Liver (tissue), 3 donors: ENCODE data around the gene MEGF6.

ENCODE experiments used
- ATF3 ChIP-seq: IDR thresholded peaks from 2 replicates; pipeline ENCODE4 v1.6.1; 2016; ENCODE audit warnings: antibody characterized with exemption
- CTCF ChIP-seq: fragments of 150-350 bp; IDR thresholded peaks from 2 replicates; pipeline ENCODE4 v1.5.1; 2017; ENCODE audit warnings: improper control_type of control experiment, low read depth, low read length; ENCODE audit not compliant: missing input control
- EGR1 ChIP-seq, 2 donors: IDR thresholded peaks; 2 replicates each; pipeline ENCODE4 v1.6.1; 2016 to 2018; ENCODE audit warnings: antibody characterized with exemption in 2 of 2, low read depth in 2 of 2
- FOXA1 ChIP-seq: IDR thresholded peaks from 2 replicates; pipeline ENCODE4 v1.6.1; 2016; ENCODE audit warnings: antibody characterized with exemption
- HNF4A ChIP-seq, 2 donors: conservative IDR thresholded peaks; 2 replicates each; pipeline ENCODE4 v1.6.1; 2016; ENCODE audit warnings: antibody characterized with exemption in 2 of 2, mild to moderate bottlenecking in 2 of 2
- HNF4G ChIP-seq: IDR thresholded peaks from 2 replicates; pipeline ENCODE4 v1.6.1; 2016; ENCODE audit warnings: antibody characterized with exemption
- JUND ChIP-seq, 2 donors: IDR thresholded peaks; 2 replicates each; pipeline ENCODE4 v1.6.1; 2016; ENCODE audit warnings: antibody characterized with exemption in 2 of 2
- MAX ChIP-seq: IDR thresholded peaks from 2 replicates; pipeline ENCODE4 v1.6.1; 2016; ENCODE audit warnings: antibody characterized with exemption
- RAD21 ChIP-seq, 2 donors: IDR thresholded peaks; 2 replicates each; pipeline ENCODE4 v1.6.1; 2016; ENCODE audit warnings: antibody characterized with exemption in 2 of 2, mild to moderate bottlenecking in 2 of 2
- REST ChIP-seq: IDR thresholded peaks from 2 replicates; pipeline ENCODE4 v1.6.1; 2016; ENCODE audit warnings: antibody characterized with exemption, mild to moderate bottlenecking
- SP1 ChIP-seq: IDR thresholded peaks from 2 replicates; pipeline ENCODE4 v1.6.1; 2018; ENCODE audit warnings: antibody characterized with exemption, mild to moderate bottlenecking
- TAF1 ChIP-seq: conservative IDR thresholded peaks from 2 replicates; pipeline ENCODE4 v1.6.1; 2016; ENCODE audit warnings: antibody characterized with exemption, mild to moderate bottlenecking
- YY1 ChIP-seq: IDR thresholded peaks from 2 replicates; pipeline ENCODE4 v1.6.1; 2016; ENCODE audit warnings: antibody characterized with exemption, mild to moderate bottlenecking
- ZBTB33 ChIP-seq: IDR thresholded peaks from 2 replicates; pipeline ENCODE4 v1.6.1; 2016; ENCODE audit warnings: antibody characterized with exemption
- donor health status: healthy.
- donor health status: healthy.

GRCh38 chr1:3646596-3646995, 35.3 kb upstream of the MEGF6 start:
- TF ChIP-seq CTCF, result no peak
- TF ChIP-seq EGR1 (IDR thresholded peaks at IDR 0.05; ENCODE audit: low read depth in 2 of 2), result no peak
- no peak for TF ChIP-seq HNF4G
- no peak for TF ChIP-seq ZBTB33
- no peak for TF ChIP-seq MAX
- TF ChIP-seq REST, result no peak
- TF ChIP-seq TAF1, result no peak
- no peak for TF ChIP-seq JUND (IDR thresholded peaks at IDR 0.05)
- no peak for TF ChIP-seq FOXA1
- no peak for TF ChIP-seq YY1
- no peak for TF ChIP-seq RAD21 (IDR thresholded peaks at IDR 0.05)
- TF ChIP-seq ATF3, result no peak
- TF ChIP-seq SP1, result no peak
- no peak for TF ChIP-seq HNF4A (conservative IDR thresholded peaks at IDR 0.05)
